PFSK-1 (cell line): ENCODE measurements around the gene STT3A.

Source experiments
- FOXP2 ChIP-seq: optimal IDR thresholded peaks from 2 replicates; pipeline ENCODE3; 2011; ENCODE audit warnings: borderline replicate concordance, control low read depth, inconsistent platforms; ENCODE audit not compliant: insufficient read depth; ENCODE audit errors: extremely low read length, extremely low read depth
- POLR2AphosphoS5 ChIP-seq: IDR thresholded peaks from 2 replicates; pipeline ENCODE4 v1.6.1; 2012; ENCODE audit warnings: low read depth, mild to moderate bottlenecking, control low read depth, low read length, moderate library complexity
- REST ChIP-seq, 2 experiments: IDR thresholded peaks; 2 replicates each; pipeline versions ENCODE4 v1.6.1 to v1.8.0; 2011 to 2012; ENCODE audit warnings: low read depth in 2 of 2, low read length in 2 of 2, control low read depth in 1 of 2, inconsistent platforms in 1 of 2, mild to moderate bottlenecking in 1 of 2, moderate library complexity in 1 of 2; ENCODE audit not compliant: insufficient read depth in 1 of 2
- SIN3A ChIP-seq: IDR thresholded peaks from 2 replicates; pipeline ENCODE4 v1.6.1; 2012; ENCODE audit warnings: mild to moderate bottlenecking, low read length, moderate library complexity, borderline replicate concordance; ENCODE audit not compliant: insufficient read depth
- TAF1 ChIP-seq: IDR thresholded peaks from 2 replicates; pipeline ENCODE4 v1.6.1; 2012; ENCODE audit warnings: low read length, control low read depth, borderline replicate concordance; ENCODE audit not compliant: insufficient read depth

- TF ChIP-seq POLR2AphosphoS5 (peak; percentile 87), SIN3A (peak; percentile 89; the same call in 1 of the 2 replicates), TAF1 (peak; percentile 75; the same call in 1 of the 2 replicates), REST (IDR thresholded peaks at IDR 0.05; ENCODE audit: insufficient read depth in 1 of 2, low read depth in 2 of 2, low read length in 2 of 2) (peak in 1 of 2 experiments; percentile 37; a peak in 1 of 4 replicates), FOXP2 (peak; percentile 78)
Observed at GRCh38 chr11:125592305-125593113, at the start of gene STT3A.
